ENCODE data around the gene FAR2.

FAR2 gene

GRCh38 chr12:29275834-29276233 lies 126.8 kb downstream of the FAR2 start:
- no peaks in the 10 kb centered on the region for H3K27me3 ChIP-seq (ENCODE audit: insufficient read depth, low read length)
- TF ChIP-seq CTCF (IDR thresholded peaks at IDR 0.05; ENCODE audit: low read length) (no peak), EZH2 (IDR thresholded peaks at IDR 0.05; ENCODE audit: borderline replicate concordance, low read length) (no peak)

DNA sequence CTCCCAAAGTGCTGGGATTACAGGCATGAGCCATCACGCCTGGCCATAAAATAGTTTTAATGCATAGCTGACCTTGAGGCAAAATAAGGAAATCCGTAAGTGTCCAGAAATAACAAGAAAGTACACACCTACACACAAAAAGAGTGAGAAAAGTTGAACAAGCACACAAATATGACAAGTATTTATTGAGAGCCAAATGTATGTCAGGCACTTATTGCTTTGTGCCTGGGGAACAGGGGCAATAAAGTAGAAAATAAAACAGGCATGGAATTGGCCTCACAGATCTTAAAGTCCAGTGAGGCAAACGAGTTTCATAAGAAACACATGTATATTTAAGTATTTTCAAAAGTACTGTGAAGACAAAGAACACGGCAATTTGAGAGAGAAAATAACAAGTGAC lies 128.2 kb downstream of the FAR2 start:
- no peaks in the 10 kb centered on the region for H3K36me3 ChIP-seq (ENCODE audit: insufficient read depth, low read length)
- no peak overlapping the region for H2AFZ ChIP-seq (ENCODE audit: low read length)
- H3K27me3 ChIP-seq (ENCODE audit: insufficient read depth, low read length), result no peaks in the 10 kb centered on the region
- H3K9me3 ChIP-seq (ENCODE audit: low read length), result no peaks in the 10 kb centered on the region
- H3K4me3 ChIP-seq (ENCODE audit: low read depth, low read length, poor library complexity, severe bottlenecking), result no peak overlapping the region
- no peaks in the 10 kb centered on the region for H3K4me1 ChIP-seq (ENCODE audit: insufficient read depth, low read length, severe bottlenecking)
- no peaks in the 10 kb centered on the region for H3F3A ChIP-seq (ENCODE audit: insufficient read depth, low read length)
- no peaks in the 10 kb centered on the region for H3K79me2 ChIP-seq (ENCODE audit: insufficient read depth, low read length)
- H4K20me1 ChIP-seq (ENCODE audit: insufficient read depth, low read length), result no peaks in the 10 kb centered on the region
- H3K27ac ChIP-seq (ENCODE audit: low read depth, low read length, poor library complexity, severe bottlenecking), result no peak overlapping the region
- H3K9me2 ChIP-seq (ENCODE audit: low read depth, low read length), result no peaks in the 10 kb centered on the region
- TF ChIP-seq CTCF (IDR thresholded peaks at IDR 0.05; ENCODE audit: low read length) (no peak), EZH2 (IDR thresholded peaks at IDR 0.05; ENCODE audit: borderline replicate concordance, low read length) (no peak)
- no peak overlapping the region for H3K9ac ChIP-seq (ENCODE audit: low read length)
- H3K4me2 ChIP-seq (ENCODE audit: low read length), result no peak overlapping the region

More at GRCh38 chr12:29275834-29276233, 126.8 kb downstream of the FAR2 start:
- Histone ChIP-seq H3F3A (ENCODE audit: insufficient read depth, low read length) (no peaks in the 10 kb centered on the region), H3K27ac (ENCODE audit: low read depth, low read length, poor library complexity, severe bottlenecking) (no peak overlapping the region), H2AFZ (ENCODE audit: low read length) (no peak overlapping the region), H3K4me2 (ENCODE audit: low read length) (no peak overlapping the region), H3K9me3 (ENCODE audit: low read length) (no peaks in the 10 kb centered on the region), H3K9ac (ENCODE audit: low read length) (no peak overlapping the region), H3K9me2 (ENCODE audit: low read depth, low read length) (no peaks in the 10 kb centered on the region), H3K36me3 (ENCODE audit: insufficient read depth, low read length) (no peaks in the 10 kb centered on the region), H3K4me1 (ENCODE audit: insufficient read depth, low read length, severe bottlenecking) (no peaks in the 10 kb centered on the region), H3K79me2 (ENCODE audit: insufficient read depth, low read length) (no peaks in the 10 kb centered on the region), H4K20me1 (ENCODE audit: insufficient read depth, low read length) (no peaks in the 10 kb centered on the region), H3K4me3 (ENCODE audit: low read depth, low read length, poor library complexity, severe bottlenecking) (no peak overlapping the region)

DNA sequence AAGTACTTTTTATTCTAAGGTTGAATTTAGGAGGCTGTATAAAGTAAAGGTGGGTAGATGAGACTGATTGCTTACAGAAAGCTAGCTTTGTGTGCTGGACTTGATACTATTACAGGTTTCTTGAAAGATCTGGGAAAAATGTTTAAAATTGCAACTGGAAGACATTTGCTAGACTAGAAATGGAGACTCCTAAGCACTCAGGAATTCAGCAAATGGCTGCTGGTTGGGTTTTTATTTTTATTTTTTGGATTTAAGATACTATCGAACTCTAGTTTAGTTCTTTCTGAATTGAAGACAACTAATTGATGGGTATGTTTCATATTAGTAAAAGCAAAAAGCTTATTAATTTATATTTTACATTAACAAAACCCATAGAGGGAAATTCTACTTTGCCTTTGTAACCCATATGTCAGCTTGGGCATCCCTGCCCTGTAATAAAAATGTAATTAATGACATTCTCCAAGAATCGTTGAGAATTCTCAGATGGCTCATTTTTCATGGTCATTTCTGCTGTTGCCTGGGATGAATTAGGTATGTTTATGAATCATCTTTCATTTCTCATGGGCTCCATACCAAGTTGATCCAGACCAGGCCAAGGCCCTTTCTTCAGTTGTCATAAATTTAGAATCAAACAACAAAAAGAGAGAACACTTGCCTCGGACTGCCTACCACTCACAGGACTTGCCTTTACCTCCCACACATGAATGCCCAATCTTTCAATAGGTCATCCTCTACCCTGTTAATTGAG lies 129.8 kb downstream of the FAR2 start:
- Histone ChIP-seq H3K79me2 (ENCODE audit: insufficient read depth, low read length) (no peaks in the 10 kb centered on the region), H3K4me2 (ENCODE audit: low read length) (no peak overlapping the region), H3K36me3 (ENCODE audit: insufficient read depth, low read length) (no peaks in the 10 kb centered on the region), H3K27ac (ENCODE audit: low read depth, low read length, poor library complexity, severe bottlenecking) (no peak overlapping the region), H3K27me3 (ENCODE audit: insufficient read depth, low read length) (no peaks in the 10 kb centered on the region), H4K20me1 (ENCODE audit: insufficient read depth, low read length) (no peaks in the 10 kb centered on the region), H3K4me3 (ENCODE audit: low read depth, low read length, poor library complexity, severe bottlenecking) (no peak overlapping the region), H2AFZ (ENCODE audit: low read length) (no peak overlapping the region), H3K9me2 (ENCODE audit: low read depth, low read length) (no peaks in the 10 kb centered on the region), H3K9me3 (ENCODE audit: low read length) (no peaks in the 10 kb centered on the region), H3K4me1 (ENCODE audit: insufficient read depth, low read length, severe bottlenecking) (no peaks in the 10 kb centered on the region), H3F3A (ENCODE audit: insufficient read depth, low read length) (no peaks in the 10 kb centered on the region), H3K9ac (ENCODE audit: low read length) (no peak overlapping the region)
- TF ChIP-seq EZH2 (IDR thresholded peaks at IDR 0.05; ENCODE audit: borderline replicate concordance, low read length) (no peak), CTCF (IDR thresholded peaks at IDR 0.05; ENCODE audit: low read length) (no peak)
